GM12873 (cell line): ENCODE data around the gene NKAIN2.

ENCODE experiments used
- CTCF ChIP-seq: IDR thresholded peaks from 2 replicates; pipeline ENCODE4 v1.5.1; 2012; ENCODE audit warnings: low read depth, mild to moderate bottlenecking, moderate library complexity, low read length, control low read depth; ENCODE audit not compliant: insufficient read depth; ENCODE audit errors: missing control alignments

Gene NKAIN2

GRCh38 chr6:123888771-123889513, 85.3 kb downstream of the NKAIN2 start:
- TF ChIP-seq CTCF, result no peak

- TF ChIP-seq CTCF, result no peak
Observed at GRCh38 chr6:123895346-123895745, 91.7 kb downstream of the NKAIN2 start.

GRCh38 chr6:123895806-123896205, 92.1 kb downstream of the NKAIN2 start:
- TF ChIP-seq CTCF, result no peak

DNA sequence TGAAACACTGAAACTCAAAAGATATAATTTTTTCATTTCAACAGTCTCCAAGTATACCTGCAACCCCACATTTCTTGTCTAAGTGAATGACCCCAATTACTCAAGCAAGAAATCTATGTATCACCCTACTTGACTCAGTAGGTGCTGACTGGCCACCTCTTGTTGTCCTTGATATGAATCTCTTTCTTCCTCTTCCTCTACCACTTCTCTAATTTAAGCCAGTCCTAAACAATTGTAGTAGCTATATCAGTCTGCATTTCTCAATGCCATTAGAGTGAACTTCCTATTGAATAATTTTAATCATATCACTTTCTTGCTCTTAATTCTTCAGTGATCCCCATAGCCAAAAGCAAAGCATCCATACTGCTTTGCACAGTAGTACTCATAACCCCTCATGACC, 93.2 kb downstream of the NKAIN2 start:
- TF ChIP-seq CTCF, result no peak

DNA sequence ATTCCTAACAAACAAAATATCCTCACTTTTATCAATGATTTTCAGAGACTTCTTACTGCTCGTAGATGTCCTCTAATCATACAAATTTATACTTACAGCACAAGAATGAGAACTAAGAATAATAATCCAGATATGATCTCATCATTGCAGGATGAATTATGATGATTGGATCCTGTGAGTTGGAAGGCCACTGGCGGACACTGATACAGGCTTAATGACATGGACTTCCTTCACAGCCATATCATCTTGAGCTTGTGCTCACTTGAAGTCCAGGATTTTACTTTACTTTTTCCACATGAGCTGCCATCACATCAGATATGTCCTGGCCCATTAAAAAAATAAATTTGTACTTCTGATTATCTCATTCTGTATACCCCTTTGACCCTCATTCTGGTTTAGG, 94.3 kb downstream of the NKAIN2 start:
- no peak for TF ChIP-seq CTCF

DNA sequence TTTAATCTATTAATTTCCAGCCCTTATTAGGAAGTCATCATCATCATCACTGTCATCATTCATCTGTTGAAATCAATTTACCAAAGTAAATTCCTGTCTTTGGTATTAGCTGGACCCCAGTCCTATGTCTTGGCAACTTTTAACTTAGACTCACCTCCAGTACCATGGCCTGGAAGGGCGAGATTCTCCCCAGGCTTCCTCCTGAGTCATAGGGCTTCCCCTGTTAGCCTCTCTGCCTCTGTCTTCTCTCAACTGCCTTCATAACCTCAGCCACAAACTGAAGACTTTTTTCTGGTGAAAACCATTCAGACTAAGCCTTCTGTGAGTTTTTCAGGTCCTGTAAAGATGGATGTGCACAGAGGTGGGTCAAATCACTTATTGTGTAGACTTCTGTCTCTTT, 95.0 kb downstream of the NKAIN2 start:
- no peak for TF ChIP-seq CTCF

- no peak for TF ChIP-seq CTCF
Observed at GRCh38 chr6:123899745-123900144, 96.1 kb downstream of the NKAIN2 start.
